HG03280 (cell line): ENCODE measurements around the gene MPHOSPH6.
"Not testable (repeated sequence)": the region's sequence is repeated elsewhere in the genome, so short reads cannot be mapped to it uniquely, and the experiment has no call there.

ENCODE experiments used
- ATAC-seq: cut with Tn5 transposase; IDR thresholded peaks from one replicate; pipeline ENCODE4 v1.9.1; 2021; ENCODE audit warnings: mild to moderate bottlenecking, moderate library complexity; ENCODE audit not compliant: unreplicated experiment

The MPHOSPH6 gene

GRCh38 chr16:82176204-82176603, 6.2 kb upstream of the MPHOSPH6 start:
- ATAC-seq, result no peak

GRCh38 chr16:82175627-82176026, 5.6 kb upstream of the MPHOSPH6 start:
- no peak for ATAC-seq

- ATAC-seq, result no peak
These were observed 2.4 kb downstream of the MPHOSPH6 start for GRCh38 chr16:82167670-82168069.

GRCh38 chr16:82160226-82160625, 9.8 kb downstream of the MPHOSPH6 start:
- no peak for ATAC-seq

GRCh38 chr16:82157836-82158235, 12.2 kb downstream of the MPHOSPH6 start:
- no peak for ATAC-seq

GRCh38 chr16:82157534-82157812, 12.6 kb downstream of the MPHOSPH6 start:
- no peak for ATAC-seq

- ATAC-seq, result no peak
These were observed 13.1 kb downstream of the MPHOSPH6 start for GRCh38 chr16:82156761-82157533.

- ATAC-seq, result no peak
These were observed 17.3 kb downstream of the MPHOSPH6 start for GRCh38 chr16:82152641-82153112.

GRCh38 chr16:82152196-82152595, 17.8 kb downstream of the MPHOSPH6 start:
- no peak for ATAC-seq

GRCh38 chr16:82150549-82150948, 19.5 kb downstream of the MPHOSPH6 start:
- no peak for ATAC-seq

GRCh38 chr16:82149536-82149935, 20.5 kb downstream of the MPHOSPH6 start:
- no peak for ATAC-seq

- no peak for ATAC-seq
These were observed 22.5 kb downstream of the MPHOSPH6 start for GRCh38 chr16:82147546-82147945.

GRCh38 chr16:82146957-82147356, 23.1 kb downstream of the MPHOSPH6 start:
- no peak for ATAC-seq

- ATAC-seq, result no peak
These were observed 23.5 kb downstream of the MPHOSPH6 start for GRCh38 chr16:82146556-82146955.

GRCh38 chr16:82139286-82139571, 30.8 kb downstream of the MPHOSPH6 start:
- ATAC-seq, result not testable (repeated sequence)

- no peak for ATAC-seq
These were observed 31.3 kb downstream of the MPHOSPH6 start for GRCh38 chr16:82138478-82139285.

- ATAC-seq, result no peak
These were observed 32.2 kb downstream of the MPHOSPH6 start for GRCh38 chr16:82137822-82138167.

- no peak for ATAC-seq
These were observed 32.8 kb downstream of the MPHOSPH6 start for GRCh38 chr16:82136956-82137821.

- ATAC-seq, result no peak
These were observed 34.2 kb downstream of the MPHOSPH6 start for GRCh38 chr16:82135844-82136243.

- ATAC-seq, result no peak
These were observed 35.2 kb downstream of the MPHOSPH6 start for GRCh38 chr16:82134846-82135245.

- ATAC-seq, result no peak
These were observed 36.2 kb downstream of the MPHOSPH6 start for GRCh38 chr16:82133798-82134197.

- ATAC-seq, result no peak
These were observed 40.1 kb downstream of the MPHOSPH6 start for GRCh38 chr16:82129881-82130280.
